Testis (tissue), 3 donors: ENCODE data around the gene ANAPC4. TPM values are rescaled to one million over a fixed set of nuclear protein-coding genes. Genes with fewer than 3 reads are reported as not detected.
A peak's percentile ranks its signal among the peaks of the same experiment; 100 is the strongest.
"Not testable (repeated sequence)": the region's sequence is repeated elsewhere in the genome, so short reads cannot be mapped to it uniquely, and the experiment has no call there.

Source experiments
- DNase-seq: peaks from one replicate; pipeline ENCODE4 v3.0.0-alpha.2; 2019
- H3K27ac ChIP-seq, 2 donors: fragments of 200-600 bp; sonication (generic); one replicate each; pipeline ENCODE4 v1.5.1; 2019
- H3K27me3 ChIP-seq: fragments of 200-600 bp; sonication (generic); one replicate; pipeline ENCODE4 v1.5.1; 2019
- H3K36me3 ChIP-seq: fragments of 200-600 bp; sonication (generic); one replicate; pipeline ENCODE4 v1.5.1; 2017; ENCODE audit warnings: low read depth; ENCODE audit errors: missing control alignments
- H3K4me1 ChIP-seq: fragments of 200-600 bp; sonication (generic); one replicate; pipeline ENCODE4 v1.5.1; 2019
- H3K4me3 ChIP-seq, 2 donors: fragments of 200-600 bp; sonication (generic); one replicate each; pipeline ENCODE4 v1.5.1; 2017 to 2019
- H3K9me3 ChIP-seq: fragments of 200-600 bp; sonication (generic); one replicate; pipeline ENCODE4 v1.5.1; 2017
- POLR2A ChIP-seq: fragments of 450-650 bp; IDR thresholded peaks from one replicate; pipeline ENCODE4 v1.6.1; 2017; ENCODE audit warnings: antibody characterized with exemption, mild to moderate bottlenecking, moderate library complexity
- WGBS, 2 donors: methylation state at CpG; one replicate each; pipeline ENCODE4 v1.1.5; 2018; 5-methylcytosine and 5-hydroxymethylcytosine counted together
- intact Hi-C: fragments of 100-400 bp; cut with DNase I; formaldehyde crosslinking; loops from one replicate; pipeline ENCODE4 v1.15.1; 2023; ENCODE audit warnings: low total_unique reads
- polyA plus RNA-seq: library from polyadenylated mRNA; stranded (reverse); fragments of 350-450 nt; fragmentation: Illumina TruSeq; extraction: RNeasy Lipid Tissue Mini Kit (QIAGEN cat#74804); gene quantifications from one replicate; pipeline ENCODE4 v1.2.3, GENCODE V29; 2014; ENCODE audit warnings: low read depth, low replicate concordance; ENCODE audit not compliant: insufficient read depth
- total RNA-seq, 2 donors: library from RNA; depleted of rRNA; stranded (reverse); fragments of >200 nt; gene quantifications; one replicate each; pipeline ENCODE4 v1.2.3, GENCODE V29; 2016
- TF ChIP-seq, protein P1 (sequence below), 3 experiments: fragments of 450-650 bp in 2 of 3; fragments of 200-600 bp in 1 of 3; sonication (generic) in 1 of 3; IDR thresholded peaks; one replicate each; pipeline ENCODE4 v1.5.1; 2016 to 2019; ENCODE audit warnings: antibody characterized with exemption in 3 of 3, mild to moderate bottlenecking in 2 of 3, moderate library complexity in 1 of 3

Gene ANAPC4
- total and polyA plus RNA-seq, 3 donors from 2014 or later, result 16.1 to 43.5 (median 35.3) TPM

DNA sequence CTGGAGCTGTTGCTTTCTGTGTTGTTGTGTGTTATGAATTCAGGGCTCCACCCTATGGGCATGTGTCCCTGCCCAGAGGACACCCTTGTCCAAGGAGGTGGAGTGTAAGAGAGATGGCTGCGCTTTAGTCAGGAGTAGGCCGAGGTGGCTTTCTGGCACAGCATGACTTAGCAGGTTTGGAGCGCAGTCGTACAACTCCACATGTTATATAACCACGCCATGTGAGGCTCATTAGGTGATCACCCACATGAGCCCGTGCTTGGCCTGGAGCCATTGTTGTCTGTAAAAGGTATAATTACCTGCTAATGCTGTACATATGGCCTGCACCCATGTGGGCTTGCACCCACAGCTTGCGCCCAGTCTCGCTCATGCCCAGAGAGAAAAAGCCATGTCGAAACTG is 15.8 kb upstream of the ANAPC4 start:
- Histone ChIP-seq H3K27ac (no peak overlapping the region), H3K4me3 (no peak overlapping the region), H3K9me3 (no peaks in the 10 kb centered on the region), H3K4me1 (no peaks in the 10 kb centered on the region), H3K36me3 (no peaks in the 10 kb centered on the region), H3K27me3 (no peaks in the 10 kb centered on the region)
- DNase-seq, result no peak
- intact Hi-C loops, result no loop called here
- TF ChIP-seq POLR2A, result no peak
- TF ChIP-seq, protein P1, sequence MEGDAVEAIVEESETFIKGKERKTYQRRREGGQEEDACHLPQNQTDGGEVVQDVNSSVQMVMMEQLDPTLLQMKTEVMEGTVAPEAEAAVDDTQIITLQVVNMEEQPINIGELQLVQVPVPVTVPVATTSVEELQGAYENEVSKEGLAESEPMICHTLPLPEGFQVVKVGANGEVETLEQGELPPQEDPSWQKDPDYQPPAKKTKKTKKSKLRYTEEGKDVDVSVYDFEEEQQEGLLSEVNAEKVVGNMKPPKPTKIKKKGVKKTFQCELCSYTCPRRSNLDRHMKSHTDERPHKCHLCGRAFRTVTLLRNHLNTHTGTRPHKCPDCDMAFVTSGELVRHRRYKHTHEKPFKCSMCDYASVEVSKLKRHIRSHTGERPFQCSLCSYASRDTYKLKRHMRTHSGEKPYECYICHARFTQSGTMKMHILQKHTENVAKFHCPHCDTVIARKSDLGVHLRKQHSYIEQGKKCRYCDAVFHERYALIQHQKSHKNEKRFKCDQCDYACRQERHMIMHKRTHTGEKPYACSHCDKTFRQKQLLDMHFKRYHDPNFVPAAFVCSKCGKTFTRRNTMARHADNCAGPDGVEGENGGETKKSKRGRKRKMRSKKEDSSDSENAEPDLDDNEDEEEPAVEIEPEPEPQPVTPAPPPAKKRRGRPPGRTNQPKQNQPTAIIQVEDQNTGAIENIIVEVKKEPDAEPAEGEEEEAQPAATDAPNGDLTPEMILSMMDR (IDR thresholded peaks at IDR 0.05), result no peak
- 94 to 95% methylated on average over 8 to 9 of the region's 9 CpGs for WGBS, 2 donors

- WGBS, 2 donors, result 67 to 69% methylated on average over 2 of the region's 2 CpGs
- DNase-seq, result no peak
- no peak for TF ChIP-seq POLR2A
- TF ChIP-seq, protein P1 (IDR thresholded peaks at IDR 0.05), result peak; percentile 46 to 60 (median 53)
- H3K27me3 ChIP-seq, result no peaks in the 10 kb centered on the region
- no peak overlapping the region for H3K27ac ChIP-seq
- H3K4me3 ChIP-seq, result no peak overlapping the region
- intact Hi-C loops, result no loop called here
- no peaks in the 10 kb centered on the region for H3K9me3 ChIP-seq
- H3K4me1 ChIP-seq, result peaks cover 4% of the 10 kb centered on the region
- H3K36me3 ChIP-seq, result no peaks in the 10 kb centered on the region
Observed at GRCh38 chr4:25367004-25367621, 9.9 kb upstream of the ANAPC4 start.

- no peak for DNase-seq
- Histone ChIP-seq H3K4me1 (peaks cover 4% of the 10 kb centered on the region), H3K9me3 (no peaks in the 10 kb centered on the region), H3K4me3 (no peak overlapping the region), H3K36me3 (no peaks in the 10 kb centered on the region), H3K27ac (peak overlapping the region; percentile 7 to 57), H3K27me3 (no peaks in the 10 kb centered on the region)
- TF ChIP-seq POLR2A, result no peak
- intact Hi-C loops, result no loop called here
Observed at GRCh38 chr4:25367877-25368276, 9.2 kb upstream of the ANAPC4 start.

GRCh38 chr4:25368315-25368714 is 8.7 kb upstream of the ANAPC4 start:
- TF ChIP-seq, protein P1 (IDR thresholded peaks at IDR 0.05), result no peak
- no peak for TF ChIP-seq POLR2A
- Histone ChIP-seq H3K27ac (peak overlapping the region; percentile 7 to 57), H3K4me3 (no peak overlapping the region), H3K36me3 (no peaks in the 10 kb centered on the region), H3K4me1 (peaks cover 4% of the 10 kb centered on the region), H3K27me3 (no peaks in the 10 kb centered on the region), H3K9me3 (no peaks in the 10 kb centered on the region)
- DNase-seq, result peak; percentile 37
- WGBS, 2 donors, result 49 to 77% methylated on average over 6 of the region's 6 CpGs
- intact Hi-C loops, result no loop called here

DNA sequence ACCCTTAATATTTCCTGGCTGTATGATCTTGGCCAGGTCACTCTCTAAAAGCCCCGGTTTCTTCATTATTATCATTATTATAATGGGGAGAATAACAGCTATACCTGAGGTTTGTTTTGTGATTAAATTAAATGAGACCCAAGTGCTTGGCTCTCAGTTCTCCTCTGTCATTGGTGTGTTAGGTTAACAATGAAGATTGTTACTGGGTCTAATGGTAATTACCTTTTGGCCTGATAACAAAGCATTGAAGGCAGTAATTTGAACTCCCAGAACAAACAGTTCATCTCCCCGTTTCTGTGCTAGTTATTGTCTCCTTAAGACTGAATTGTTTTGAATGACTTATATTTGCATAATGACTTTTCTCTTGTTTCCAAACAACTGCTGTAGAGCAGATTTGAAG is 6.8 kb upstream of the ANAPC4 start:
- TF ChIP-seq, protein P1 (IDR thresholded peaks at IDR 0.05), result no peak
- TF ChIP-seq POLR2A, result no peak
- 72 to 75% methylated on average over 2 of the region's 2 CpGs for WGBS, 2 donors
- Histone ChIP-seq H3K9me3 (no peaks in the 10 kb centered on the region), H3K36me3 (no peaks in the 10 kb centered on the region), H3K27ac (no peak overlapping the region), H3K4me1 (peaks cover 4% of the 10 kb centered on the region), H3K4me3 (no peak overlapping the region), H3K27me3 (no peaks in the 10 kb centered on the region)
- no peak for DNase-seq
- intact Hi-C loops, result no loop called here

DNA sequence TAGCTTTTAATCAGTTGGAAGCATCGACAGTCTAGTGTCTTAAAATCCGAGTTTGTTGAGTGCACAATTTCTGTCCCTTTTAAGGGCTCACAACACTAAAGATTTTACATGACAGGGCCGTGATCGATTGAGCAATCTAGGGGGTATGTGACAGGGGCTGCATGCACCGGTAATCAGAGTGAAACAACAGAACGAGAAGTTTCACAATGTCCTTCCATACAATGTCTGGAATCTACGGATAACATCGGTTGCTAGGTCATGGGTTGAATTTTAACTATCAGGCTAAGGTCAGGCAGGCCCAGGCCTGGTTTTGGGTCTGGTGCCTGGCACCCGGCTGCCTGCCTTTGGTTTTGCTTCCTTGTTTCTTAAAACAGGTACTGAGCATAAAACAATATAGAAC is 4.5 kb upstream of the ANAPC4 start:
- intact Hi-C loops, H3K4me1 ChIP-seq, H3K27ac ChIP-seq, H3K4me3 ChIP-seq, H3K27me3 ChIP-seq, H3K36me3 ChIP-seq, DNase-seq, H3K9me3 ChIP-seq: not testable (repeated sequence)
- 88 to 89% methylated on average over 9 of the region's 9 CpGs for WGBS, 2 donors
